Suprapubic skin (tissue), 3 donors: ENCODE measurements around the gene TMEM151A.

Experiments
- CTCF ChIP-seq, 2 donors: fragments of 200-600 bp in 1 of 2; fragments of 450-650 bp in 1 of 2; sonication (generic) in 1 of 2; IDR thresholded peaks; one replicate each; pipeline ENCODE4 v1.5.1; 2016 to 2019; ENCODE audit warnings: antibody characterized with exemption in 2 of 2, mild to moderate bottlenecking in 1 of 2, moderate library complexity in 1 of 2
- EP300 ChIP-seq: sonication (generic); formaldehyde crosslinking; IDR thresholded peaks from one replicate; pipeline ENCODE4 v1.6.1; 2017; ENCODE audit warnings: antibody characterized with exemption
- POLR2A ChIP-seq, 2 donors: fragments of 450-650 bp; IDR thresholded peaks; one replicate each; pipeline ENCODE4 v1.6.1; 2017; ENCODE audit warnings: antibody characterized with exemption in 2 of 2, mild to moderate bottlenecking in 2 of 2, moderate library complexity in 2 of 2

- TF ChIP-seq CTCF (IDR thresholded peaks at IDR 0.05) (no peak), POLR2A (IDR thresholded peaks at IDR 0.05) (no peak), EP300 (no peak)
Observed at GRCh38 chr11:66337103-66337899, 45.6 kb downstream of the TMEM151A start.
